Caco-2 (cell line): Measurements from ENCODE around the gene GTF3C4. TPM values are rescaled to one million over a fixed set of nuclear protein-coding genes. Genes with fewer than 3 reads are reported as not detected.

ENCODE experiments used
- BruUV-seq: library from RNA; stranded (reverse); fragments of 400-500 nt; replicated peaks from 2 replicates; lab custom pipeline; 2021; lab: Mats Ljungman, UMichigan
- CTCF ChIA-PET: fragments of 300-600 bp; sonication (Branson Sonifier 250); formaldehyde crosslinking; loops from one replicate; lab custom pipeline; 2022; ENCODE audit warnings: antibody characterized with exemption; lab: Charles Lee
- POLR2A ChIA-PET: fragments of 300-600 bp; sonication (Branson Sonifier 250); formaldehyde crosslinking; loops from one replicate; lab custom pipeline; 2022; ENCODE audit warnings: antibody characterized with exemption; lab: Charles Lee
- DNase-seq, 2 experiments: peaks; one replicate each; pipeline versions ENCODE4 v3.0.0 to v3.0.0-alpha.2; 2020 to 2022
- H3K27me3 ChIP-seq: replicated peaks from 2 replicates; pipeline ENCODE4 v1.6.0; 2011; ENCODE audit warnings: low read length; ENCODE audit not compliant: control insufficient read depth, insufficient read depth
- H3K36me3 ChIP-seq: 2 replicates; pipeline ENCODE4 v1.5.1; 2011; ENCODE audit warnings: low read length; ENCODE audit not compliant: control insufficient read depth, insufficient read depth
- H3K4me1 ChIP-seq: fragments of 250-450 bp; sonication (Bioruptor Pico); 2 replicates; pipeline ENCODE4 v1.5.1; 2020; ENCODE audit warnings: mild to moderate bottlenecking
- H3K4me3 ChIP-seq: 2 replicates; pipeline ENCODE4 v1.5.1; 2011; ENCODE audit warnings: low read depth, mild to moderate bottlenecking, control low read depth, low read length
- H3K9me3 ChIP-seq: fragments of 250-450 bp; sonication (Bioruptor Pico); 2 replicates; pipeline ENCODE4 v1.5.1; 2020; ENCODE audit warnings: mild to moderate bottlenecking, moderate library complexity
- H3K27ac Mint-ChIP-seq: one replicate; pipeline ENCODE4 v1.8.0; 2022; ENCODE audit warnings: mixed read lengths; ENCODE audit not compliant: unreplicated experiment
- H3K27me3 Mint-ChIP-seq: one replicate; pipeline ENCODE4 v1.8.0; 2022; ENCODE audit warnings: mixed read lengths; ENCODE audit not compliant: insufficient read depth, unreplicated experiment
- H3K36me3 Mint-ChIP-seq: one replicate; pipeline ENCODE4 v1.8.0; 2022; ENCODE audit warnings: mild to moderate bottlenecking, mixed read lengths; ENCODE audit not compliant: insufficient read depth, unreplicated experiment
- H3K4me1 Mint-ChIP-seq: one replicate; pipeline ENCODE4 v1.8.0; 2022; ENCODE audit warnings: low read depth, mixed read lengths; ENCODE audit not compliant: unreplicated experiment
- H3K4me3 Mint-ChIP-seq: one replicate; pipeline ENCODE4 v1.8.0; 2022; ENCODE audit warnings: mild to moderate bottlenecking, moderate library complexity, mixed read lengths; ENCODE audit not compliant: unreplicated experiment
- H3K9me3 Mint-ChIP-seq: one replicate; pipeline ENCODE4 v1.8.0; 2022; ENCODE audit warnings: mixed read lengths; ENCODE audit not compliant: unreplicated experiment
- CTCF ChIP-seq, 2 experiments: fragments of 200-600 bp in 1 of 2; IDR thresholded peaks; 1 replicate in 1 of 2; 2 replicates in 1 of 2; pipeline versions ENCODE4 v1.5.1 to v1.8.0; 2011 to 2022; ENCODE audit warnings: antibody characterized with exemption in 1 of 2, control low read depth in 1 of 2, inconsistent platforms in 1 of 2, low read depth in 1 of 2, low read length in 1 of 2, mild to moderate bottlenecking in 1 of 2, moderate library complexity in 1 of 2; ENCODE audit not compliant: insufficient read depth in 1 of 2, severe bottlenecking in 1 of 2, unreplicated experiment in 1 of 2
- intact Hi-C: fragments of 100-400 bp; cut with micrococcal nuclease; formaldehyde crosslinking; loops from one replicate; pipeline ENCODE4 v1.10.0; 2022; ENCODE audit not compliant: unreplicated experiment
- total RNA-seq: library from RNA; stranded (reverse); gene quantifications from 2 replicates; pipeline ENCODE4 v1.2.3, GENCODE V29; 2022

Gene GTF3C4
- total RNA-seq, 1 experiment from 2014 or later = 23.6 TPM

GRCh38 chr9:132671620-132672412 is 1.6 kb downstream of the GTF3C4 start:
- DNase-seq = no peak
- H3K27ac Mint-ChIP-seq = peak overlapping the region; percentile 97
- TSS peak; percentile 34 for BruUV-seq
- peak overlapping the region; percentile 90 for H3K4me3 Mint-ChIP-seq
- CTCF ChIA-PET = no interaction called here
- TF ChIP-seq CTCF (IDR thresholded peaks at IDR 0.05; ENCODE audit: insufficient read depth in 1 of 2, low read depth in 1 of 2, low read length in 1 of 2, severe bottlenecking in 1 of 2, unreplicated experiment in 1 of 2) = no peak
- peaks cover 32% of the 10 kb centered on the region for H3K36me3 Mint-ChIP-seq
- Histone ChIP-seq H3K9me3 (no peaks in the 10 kb centered on the region), H3K4me3 (peak overlapping the region; percentile 91), H3K36me3 (no peaks in the 10 kb centered on the region), H3K27me3 (no peaks in the 10 kb centered on the region), H3K4me1 (peaks cover 9% of the 10 kb centered on the region; the same call in 1 of the 2 replicates)
- H3K27me3 Mint-ChIP-seq = no peaks in the 10 kb centered on the region
- no peaks in the 10 kb centered on the region for H3K9me3 Mint-ChIP-seq
- intact Hi-C loops = loop anchor here (2.0 kb wide), 1 partner anchor 129 kb away; no protein-coding TSS in a partner anchor
- H3K4me1 Mint-ChIP-seq = peaks cover 24% of the 10 kb centered on the region
- POLR2A ChIA-PET = interaction anchor here (0.6 kb wide), 1 partner anchor 788 kb away, joined by 6 read pairs; the partner anchor contains the start of gene CACFD1

DNA sequence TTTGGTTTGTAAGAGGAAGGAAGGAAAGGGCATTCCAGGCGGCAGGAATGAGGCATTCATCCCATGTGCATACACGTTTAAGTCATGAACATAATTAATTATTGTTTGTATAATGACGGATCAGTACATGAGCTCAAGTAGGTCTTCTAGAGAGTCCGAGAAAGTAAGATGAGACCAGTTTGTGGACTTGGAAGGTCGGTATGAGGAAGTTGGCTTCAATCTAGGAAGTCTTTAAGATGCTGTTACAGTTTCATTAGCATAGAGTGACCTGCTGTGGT is 2.1 kb downstream of the GTF3C4 start:
- Histone ChIP-seq H3K36me3 (no peaks in the 10 kb centered on the region), H3K9me3 (no peaks in the 10 kb centered on the region), H3K4me3 (no peak overlapping the region), H3K4me1 (peaks cover 9% of the 10 kb centered on the region; the same call in 1 of the 2 replicates), H3K27me3 (no peaks in the 10 kb centered on the region)
- TF ChIP-seq CTCF (IDR thresholded peaks at IDR 0.05; ENCODE audit: insufficient read depth in 1 of 2, low read depth in 1 of 2, low read length in 1 of 2, severe bottlenecking in 1 of 2, unreplicated experiment in 1 of 2) = no peak
- H3K36me3 Mint-ChIP-seq = peaks cover 28% of the 10 kb centered on the region
- ChIA-PET POLR2A (interaction anchor here (0.6 kb wide), 1 partner anchor 787 kb away, joined by 6 read pairs; the partner anchor contains the start of gene CACFD1), CTCF (interaction anchor here (0.6 kb wide), 1 partner anchor 95 kb away, joined by 3 read pairs; no protein-coding TSS in a partner anchor)
- H3K27ac Mint-ChIP-seq = peak overlapping the region; percentile 29
- no peak for DNase-seq
- intact Hi-C loops = loop anchor here (2.0 kb wide), 1 partner anchor 128 kb away; no protein-coding TSS in a partner anchor
- no TSS peak for BruUV-seq
- H3K4me1 Mint-ChIP-seq = peaks cover 24% of the 10 kb centered on the region
- H3K9me3 Mint-ChIP-seq = no peaks in the 10 kb centered on the region
- H3K4me3 Mint-ChIP-seq = peak overlapping the region; percentile 90
- no peaks in the 10 kb centered on the region for H3K27me3 Mint-ChIP-seq

GRCh38 chr9:132673355-132673754 is 3.1 kb downstream of the GTF3C4 start:
- peaks cover 9% of the 10 kb centered on the region; the same call in 1 of the 2 replicates for H3K4me1 ChIP-seq
- Mint-ChIP-seq H3K27me3 (no peaks in the 10 kb centered on the region), H3K36me3 (peaks cover 34% of the 10 kb centered on the region), H3K9me3 (no peaks in the 10 kb centered on the region), H3K27ac (no peak overlapping the region), H3K4me1 (peaks cover 17% of the 10 kb centered on the region), H3K4me3 (peak overlapping the region; percentile 34)
- no TSS peak for BruUV-seq
- peaks cover 2% of the 10 kb centered on the region for H3K36me3 ChIP-seq
- CTCF ChIA-PET = no interaction called here
- H3K27me3 ChIP-seq = no peaks in the 10 kb centered on the region
- peak; percentile 39 to 55 for DNase-seq
- no peak overlapping the region for H3K4me3 ChIP-seq
- POLR2A ChIA-PET = no interaction called here
- no peaks in the 10 kb centered on the region for H3K9me3 ChIP-seq
- TF ChIP-seq CTCF (IDR thresholded peaks at IDR 0.05; ENCODE audit: insufficient read depth in 1 of 2, low read depth in 1 of 2, low read length in 1 of 2, severe bottlenecking in 1 of 2, unreplicated experiment in 1 of 2) = peak; percentile 2 to 19
- intact Hi-C loops = loop anchor here (2.0 kb wide), 1 partner anchor 127 kb away; no protein-coding TSS in a partner anchor
